Karpas-422 (cell line): ENCODE measurements around the gene TBC1D19. TPM values are rescaled to one million over a fixed set of nuclear protein-coding genes. Genes with fewer than 3 reads are reported as not detected.
A peak's percentile ranks its signal among the peaks of the same experiment; 100 is the strongest.

Experiments
- DNase-seq: peaks from one replicate; pipeline ENCODE4 v3.0.0-alpha.2; 2015
- H2AFZ ChIP-seq: fragments of 200-600 bp; sonication (generic); 2 replicates; pipeline ENCODE4 v1.6.1; 2014; ENCODE audit warnings: antibody characterized with exemption, low read length, mixed read lengths
- H3K27ac ChIP-seq: fragments of 200-600 bp; sonication (generic); 2 replicates; pipeline ENCODE4 v1.5.1; 2014; ENCODE audit warnings: mild to moderate bottlenecking, low read length, moderate library complexity
- H3K27me3 ChIP-seq: fragments of 200-600 bp; sonication (generic); 2 replicates; pipeline ENCODE4 v1.6.1; 2014; ENCODE audit warnings: low read length, mixed read lengths
- H3K36me3 ChIP-seq: fragments of 200-600 bp; sonication (generic); 2 replicates; pipeline ENCODE4 v1.6.1; 2014; ENCODE audit warnings: low read length, mixed read lengths; ENCODE audit not compliant: insufficient read depth
- H3K4me1 ChIP-seq: fragments of 200-600 bp; sonication (generic); 2 replicates; pipeline ENCODE4 v1.6.1; 2014; ENCODE audit warnings: mild to moderate bottlenecking, low read length, mixed read lengths
- H3K4me2 ChIP-seq: fragments of 200-600 bp; sonication (generic); 2 replicates; pipeline ENCODE4 v1.6.1; 2014; ENCODE audit warnings: low read length, low read depth, mild to moderate bottlenecking; ENCODE audit not compliant: poor library complexity, severe bottlenecking
- H3K4me3 ChIP-seq: fragments of 200-600 bp; sonication (generic); 2 replicates; pipeline ENCODE4 v1.5.1; 2014; ENCODE audit warnings: mild to moderate bottlenecking, antibody characterized with exemption, low read length, mixed read lengths
- H3K79me2 ChIP-seq: fragments of 200-600 bp; sonication (generic); 2 replicates; pipeline ENCODE4 v1.6.1; 2014; ENCODE audit warnings: mild to moderate bottlenecking, low read length, mixed read lengths
- H3K9ac ChIP-seq: fragments of 200-600 bp; sonication (generic); 2 replicates; pipeline ENCODE4 v1.6.0; 2014; ENCODE audit warnings: low read length
- H3K9me2 ChIP-seq: fragments of 200-600 bp; sonication (generic), shearing (Covaris generic); replicated peaks from 2 replicates; pipeline ENCODE4 v1.6.0; 2014; ENCODE audit warnings: mild to moderate bottlenecking, low read length, moderate library complexity; ENCODE audit not compliant: insufficient read depth
- H3K9me3 ChIP-seq: fragments of 300-700, 200-600 bp; sonication (generic); 2 replicates; pipeline ENCODE4 v1.6.1; 2014; ENCODE audit warnings: low read length, mixed read lengths
- H4K20me1 ChIP-seq: fragments of 200-600 bp; sonication (generic); 2 replicates; pipeline ENCODE4 v1.6.1; 2014; ENCODE audit warnings: mild to moderate bottlenecking, antibody characterized with exemption, low read length, low read depth; ENCODE audit not compliant: insufficient read depth
- total RNA-seq: library from RNA; depleted of rRNA; stranded (reverse); fragments of >200 nt; shearing (Covaris generic); gene quantifications from 2 replicates; pipeline ENCODE4 v1.2.3, GENCODE V29; 2014; ENCODE audit warnings: low replicate concordance

The TBC1D19 gene
- total RNA-seq, 1 experiment from 2014 or later: 14.1 TPM

DNA sequence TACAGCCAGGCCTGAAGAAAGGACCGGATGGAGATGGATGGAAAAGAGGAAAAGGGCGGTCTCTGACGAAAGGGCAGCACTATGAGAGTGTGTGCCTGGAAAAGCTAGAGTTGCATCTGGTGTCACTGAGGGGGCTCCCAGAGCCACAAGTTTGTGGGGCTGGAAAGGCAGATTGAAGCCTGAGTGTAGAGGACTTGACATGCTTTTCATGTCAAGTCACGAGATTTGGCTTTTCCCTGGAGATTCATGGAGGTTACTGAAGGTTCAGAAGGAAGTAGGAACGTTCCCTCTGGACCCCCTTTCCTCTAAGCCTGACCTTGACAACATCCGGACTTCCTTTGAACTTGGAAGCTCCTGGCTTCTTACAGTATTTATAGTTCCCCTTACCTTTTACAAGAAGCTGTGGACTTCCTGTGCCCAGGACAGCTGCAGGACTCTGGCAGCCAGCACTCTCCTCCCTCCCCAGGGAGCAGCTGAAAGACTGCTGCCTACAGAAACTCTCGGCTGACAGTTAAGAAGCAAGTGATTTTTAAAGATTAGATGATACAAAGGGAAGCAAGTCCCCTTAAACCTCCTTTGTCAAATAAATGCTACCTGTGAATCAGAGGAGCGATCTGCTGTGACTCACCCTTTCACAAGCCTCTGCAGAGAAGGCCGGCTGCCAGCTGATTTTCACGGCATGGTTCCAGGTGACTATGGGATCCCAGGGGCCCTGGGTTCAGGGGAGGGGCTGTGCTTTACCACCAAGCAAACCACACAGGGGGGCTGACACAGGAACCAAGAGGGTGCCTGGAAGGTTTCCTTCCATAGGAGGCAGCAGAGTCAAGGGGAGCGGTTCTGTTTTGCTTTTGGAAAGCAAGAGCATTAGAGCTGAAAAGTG, 203.8 kb downstream of the TBC1D19 start:
- Histone ChIP-seq H3K4me2 (peak overlapping the region; percentile 70), H3K36me3 (no peaks in the 10 kb centered on the region), H4K20me1 (no peaks in the 10 kb centered on the region), H3K9me3 (0 out of 2 replicates have a peak, but pooled peaks cover 4% of the 10 kb centered on the region), H3K9ac (peak overlapping the region; percentile 70), H2AFZ (no peak overlapping the region), H3K9me2 (no peaks in the 10 kb centered on the region), H3K79me2 (no peaks in the 10 kb centered on the region), H3K4me3 (peak overlapping the region; percentile 56), H3K4me1 (peaks cover 64% of the 10 kb centered on the region), H3K27me3 (no peaks in the 10 kb centered on the region), H3K27ac (peak overlapping the region; percentile 93)
- DNase-seq: peak; percentile 95

DNA sequence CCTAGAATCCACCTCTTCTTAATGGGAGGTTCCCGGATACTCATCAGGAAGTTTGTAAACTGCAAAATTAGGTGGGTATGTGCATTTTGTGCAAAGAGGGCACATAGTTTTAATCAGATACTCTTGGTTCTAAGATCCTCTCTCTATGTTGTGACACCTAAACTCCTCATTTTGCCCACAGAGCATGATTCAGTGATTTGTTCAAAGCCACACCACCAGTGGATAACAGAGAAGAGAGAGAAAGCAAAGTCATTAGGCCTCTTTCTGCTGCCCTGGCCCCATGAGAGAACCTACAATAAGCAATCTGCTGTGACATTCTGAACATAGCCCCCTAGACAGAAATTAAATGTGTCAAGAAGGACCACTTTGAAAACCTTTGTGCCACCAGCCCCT, 204.5 kb downstream of the TBC1D19 start:
- Histone ChIP-seq H3K4me1 (peaks cover 57% of the 10 kb centered on the region), H3K9me3 (0 out of 2 replicates have a peak, but pooled peaks cover 4% of the 10 kb centered on the region), H3K4me2 (peak overlapping the region; percentile 70), H3K27me3 (no peaks in the 10 kb centered on the region), H3K79me2 (no peaks in the 10 kb centered on the region), H3K27ac (peak overlapping the region; percentile 93), H3K4me3 (peak overlapping the region; percentile 56; the same call in 1 of the 2 replicates), H3K9ac (peak overlapping the region; percentile 70), H2AFZ (no peak overlapping the region), H3K36me3 (no peaks in the 10 kb centered on the region), H3K9me2 (no peaks in the 10 kb centered on the region), H4K20me1 (no peaks in the 10 kb centered on the region)
- DNase-seq: peak; percentile 64

- no peak for DNase-seq
- peak overlapping the region; percentile 93 for H3K27ac ChIP-seq
- H4K20me1 ChIP-seq: no peaks in the 10 kb centered on the region
- H3K79me2 ChIP-seq: no peaks in the 10 kb centered on the region
- H3K4me1 ChIP-seq: peaks cover 50% of the 10 kb centered on the region
- no peak overlapping the region for H2AFZ ChIP-seq
- H3K9me2 ChIP-seq: no peaks in the 10 kb centered on the region
- H3K4me2 ChIP-seq: peak overlapping the region; percentile 70
- H3K9ac ChIP-seq: peak overlapping the region; percentile 70; the same call in 1 of the 2 replicates
- H3K9me3 ChIP-seq: 0 out of 2 replicates have a peak, but pooled peaks cover 4% of the 10 kb centered on the region
- no peaks in the 10 kb centered on the region for H3K27me3 ChIP-seq
- H3K4me3 ChIP-seq: 0 out of 2 replicates have a peak overlapping the region, but pooled peaks have one; percentile 56
- H3K36me3 ChIP-seq: no peaks in the 10 kb centered on the region
Observed at GRCh38 chr4:26789208-26789607, 205.3 kb downstream of the TBC1D19 start.

DNA sequence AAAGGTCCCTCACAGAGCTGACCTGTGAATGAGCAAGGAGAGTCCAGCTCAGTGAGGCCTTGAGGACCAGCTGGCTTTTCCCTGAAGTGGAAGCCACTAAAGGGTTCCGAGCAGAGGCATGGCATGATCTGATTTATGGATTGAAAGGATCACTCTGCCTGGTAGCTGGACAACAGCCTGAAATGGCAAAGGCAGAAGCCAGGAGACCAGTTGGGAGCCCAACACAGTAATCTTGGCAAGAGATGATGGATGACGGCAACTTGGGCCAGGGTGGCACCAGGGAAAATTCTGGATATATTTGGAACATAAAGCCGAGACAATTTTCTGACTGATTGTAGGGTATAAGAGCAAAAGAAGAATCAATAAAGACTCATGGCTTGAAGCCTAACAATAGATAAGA, 207.5 kb downstream of the TBC1D19 start:
- Histone ChIP-seq H3K9me2 (no peaks in the 10 kb centered on the region), H3K36me3 (no peaks in the 10 kb centered on the region), H3K9ac (no peak overlapping the region), H2AFZ (no peak overlapping the region), H3K27ac (no peak overlapping the region), H3K4me2 (no peak overlapping the region), H3K4me1 (peaks cover 40% of the 10 kb centered on the region), H4K20me1 (no peaks in the 10 kb centered on the region), H3K79me2 (no peaks in the 10 kb centered on the region), H3K9me3 (0 out of 2 replicates have a peak, but pooled peaks cover 4% of the 10 kb centered on the region), H3K4me3 (no peak overlapping the region), H3K27me3 (no peaks in the 10 kb centered on the region)
- DNase-seq: no peak

GRCh38 chr4:26792639-26793038, 208.8 kb downstream of the TBC1D19 start:
- Histone ChIP-seq H3K9me2 (no peaks in the 10 kb centered on the region), H3K4me3 (no peak overlapping the region), H3K4me2 (no peak overlapping the region), H3K27me3 (no peaks in the 10 kb centered on the region), H4K20me1 (no peaks in the 10 kb centered on the region), H3K27ac (no peak overlapping the region), H3K79me2 (no peaks in the 10 kb centered on the region), H3K4me1 (peaks cover 27% of the 10 kb centered on the region), H3K36me3 (no peaks in the 10 kb centered on the region), H3K9me3 (0 out of 2 replicates have a peak, but pooled peaks cover 4% of the 10 kb centered on the region), H2AFZ (no peak overlapping the region), H3K9ac (no peak overlapping the region)
- DNase-seq: no peak

GRCh38 chr4:26793735-26794134, 209.9 kb downstream of the TBC1D19 start:
- no peak overlapping the region for H3K9ac ChIP-seq
- no peaks in the 10 kb centered on the region for H3K36me3 ChIP-seq
- H3K79me2 ChIP-seq: no peaks in the 10 kb centered on the region
- H3K27me3 ChIP-seq: no peaks in the 10 kb centered on the region
- no peak overlapping the region for H2AFZ ChIP-seq
- H3K4me2 ChIP-seq: no peak overlapping the region
- H4K20me1 ChIP-seq: no peaks in the 10 kb centered on the region
- H3K9me3 ChIP-seq: 0 out of 2 replicates have a peak, but pooled peaks cover 4% of the 10 kb centered on the region
- no peak overlapping the region for H3K27ac ChIP-seq
- DNase-seq: peak; percentile 63
- no peak overlapping the region for H3K4me3 ChIP-seq
- no peaks in the 10 kb centered on the region for H3K9me2 ChIP-seq
- peaks cover 16% of the 10 kb centered on the region for H3K4me1 ChIP-seq

GRCh38 chr4:26796081-26796480, 212.2 kb downstream of the TBC1D19 start:
- Histone ChIP-seq H3K9ac (no peak overlapping the region), H3K36me3 (no peaks in the 10 kb centered on the region), H4K20me1 (no peaks in the 10 kb centered on the region), H3K4me1 (no peaks in the 10 kb centered on the region), H3K9me2 (no peaks in the 10 kb centered on the region), H3K79me2 (no peaks in the 10 kb centered on the region), H3K4me3 (no peak overlapping the region), H3K27ac (no peak overlapping the region), H3K4me2 (no peak overlapping the region), H2AFZ (no peak overlapping the region), H3K9me3 (no peaks in the 10 kb centered on the region), H3K27me3 (no peaks in the 10 kb centered on the region)
- DNase-seq: no peak

- Histone ChIP-seq H3K79me2 (no peaks in the 10 kb centered on the region), H3K27ac (no peak overlapping the region), H4K20me1 (no peaks in the 10 kb centered on the region), H3K9ac (no peak overlapping the region), H3K4me2 (no peak overlapping the region), H3K4me1 (peaks cover 20% of the 10 kb centered on the region), H3K9me2 (no peaks in the 10 kb centered on the region), H3K4me3 (no peak overlapping the region), H3K27me3 (no peaks in the 10 kb centered on the region), H3K36me3 (no peaks in the 10 kb centered on the region), H3K9me3 (no peaks in the 10 kb centered on the region), H2AFZ (no peak overlapping the region)
- DNase-seq: no peak
Observed at GRCh38 chr4:26802790-26803189, 218.9 kb downstream of the TBC1D19 start.
